SK-N-SH treated with all-trans-retinoic acid at 6 μM for 48 hours (cell line): ENCODE results near the gene UNG.
A peak's percentile ranks its signal among the peaks of the same experiment; 100 is the strongest.

Source experiments
- ATAC-seq: fragments of 200-7000 bp; cut with Tn5 transposase; 3 replicates; pipeline ENCODE4 v1.9.1; 2020; ENCODE audit warnings: mild to moderate bottlenecking, moderate library complexity
- BACH2 ChIP-seq: fragments of 250-450 bp; sonication (Bioruptor Pico); IDR thresholded peaks from 2 replicates; pipeline ENCODE4 v1.9.0; 2021; ENCODE audit warnings: mild to moderate bottlenecking, borderline replicate concordance
- CREB5 ChIP-seq: fragments of 250-450 bp; sonication (Bioruptor Pico); IDR thresholded peaks from 2 replicates; pipeline ENCODE4 v1.5.1; 2020; ENCODE audit warnings: low read depth, mild to moderate bottlenecking, moderate library complexity
- CSDC2 ChIP-seq: fragments of 250-450 bp; sonication (Bioruptor Pico); IDR thresholded peaks from 2 replicates; pipeline ENCODE4 v1.5.0; 2020; ENCODE audit warnings: mild to moderate bottlenecking, moderate library complexity
- ESRRG ChIP-seq: fragments of 250-450 bp; sonication (Bioruptor Pico); IDR thresholded peaks from 2 replicates; pipeline ENCODE4 v1.6.1; 2021; ENCODE audit warnings: mild to moderate bottlenecking
- GLIS3 ChIP-seq: fragments of 250-450 bp; sonication (Bioruptor Pico); IDR thresholded peaks from 2 replicates; pipeline ENCODE4 v1.5.0; 2020; ENCODE audit warnings: mild to moderate bottlenecking, moderate library complexity
- ISL1 ChIP-seq: fragments of 250-450 bp; sonication (Bioruptor Pico); IDR thresholded peaks from 2 replicates; pipeline ENCODE4 v2.1.2; 2022; ENCODE audit warnings: mild to moderate bottlenecking, moderate library complexity
- OSR1 ChIP-seq: fragments of 250-450 bp; sonication (Bioruptor Pico); IDR thresholded peaks from 2 replicates; pipeline ENCODE4 v1.8.0; 2022; ENCODE audit warnings: moderate library complexity, mild to moderate bottlenecking, inconsistent platforms
- PATZ1 ChIP-seq: fragments of 250-450 bp; sonication (Bioruptor Pico); IDR thresholded peaks from 2 replicates; pipeline ENCODE4 v1.8.0; 2020; ENCODE audit warnings: mild to moderate bottlenecking, moderate library complexity, borderline replicate concordance
- PPARA ChIP-seq: fragments of 250-450 bp; sonication (Bioruptor Pico); IDR thresholded peaks from 2 replicates; pipeline ENCODE4 v1.5.0; 2020; ENCODE audit warnings: mild to moderate bottlenecking, borderline replicate concordance
- RARB ChIP-seq: fragments of 250-450 bp; sonication (Bioruptor Pico); IDR thresholded peaks from 2 replicates; pipeline ENCODE4 v1.8.0; 2021; ENCODE audit warnings: mild to moderate bottlenecking, moderate library complexity
- SNAI2 ChIP-seq: fragments of 250-450 bp; sonication (Bioruptor Pico); IDR thresholded peaks from 2 replicates; pipeline ENCODE4 v1.5.0; 2020; ENCODE audit warnings: mild to moderate bottlenecking, moderate library complexity
- TOX ChIP-seq: fragments of 250-450 bp; sonication (Bioruptor Pico); IDR thresholded peaks from 2 replicates; pipeline ENCODE4 v1.8.0; 2021; ENCODE audit warnings: mild to moderate bottlenecking, moderate library complexity, borderline replicate concordance
- TSHZ2 ChIP-seq: fragments of 250-450 bp; sonication (Bioruptor Pico); IDR thresholded peaks from 2 replicates; pipeline ENCODE4 v1.5.0; 2020; ENCODE audit warnings: mild to moderate bottlenecking, moderate library complexity
- ZC3H10 ChIP-seq: fragments of 250-450 bp; sonication (Bioruptor Pico); IDR thresholded peaks from 2 replicates; pipeline ENCODE4 v1.5.1; 2021; ENCODE audit warnings: mild to moderate bottlenecking, moderate library complexity
- ZFP3 ChIP-seq: fragments of 250-450 bp; sonication (Bioruptor Pico); IDR thresholded peaks from 2 replicates; pipeline ENCODE4 v1.5.0; 2020; ENCODE audit warnings: mild to moderate bottlenecking, moderate library complexity
- ZFP30 ChIP-seq: fragments of 450-650 bp; formaldehyde crosslinking; IDR thresholded peaks from 2 replicates; pipeline ENCODE4 v1.5.0; 2022; ENCODE audit warnings: mild to moderate bottlenecking, moderate library complexity
- ZNF565 ChIP-seq: fragments of 450-650 bp; formaldehyde crosslinking; conservative IDR thresholded peaks from 2 replicates; pipeline ENCODE4 v1.5.0; 2020; ENCODE audit warnings: low read depth, mild to moderate bottlenecking, moderate library complexity
- ZNF70 ChIP-seq: fragments of 450-650 bp; formaldehyde crosslinking; IDR thresholded peaks from 2 replicates; pipeline ENCODE4 v1.5.0; 2020; ENCODE audit warnings: mild to moderate bottlenecking, moderate library complexity
- ZNF8 ChIP-seq: fragments of 450-650 bp; formaldehyde crosslinking; IDR thresholded peaks from 2 replicates; pipeline ENCODE4 v1.5.0; 2020; ENCODE audit warnings: mild to moderate bottlenecking, moderate library complexity
- TF ChIP-seq, protein P1 (sequence below): fragments of 250-450 bp; sonication (Bioruptor Pico); IDR thresholded peaks from 2 replicates; pipeline ENCODE4 v1.5.1; 2021; ENCODE audit warnings: mild to moderate bottlenecking, moderate library complexity

UNG gene

DNA sequence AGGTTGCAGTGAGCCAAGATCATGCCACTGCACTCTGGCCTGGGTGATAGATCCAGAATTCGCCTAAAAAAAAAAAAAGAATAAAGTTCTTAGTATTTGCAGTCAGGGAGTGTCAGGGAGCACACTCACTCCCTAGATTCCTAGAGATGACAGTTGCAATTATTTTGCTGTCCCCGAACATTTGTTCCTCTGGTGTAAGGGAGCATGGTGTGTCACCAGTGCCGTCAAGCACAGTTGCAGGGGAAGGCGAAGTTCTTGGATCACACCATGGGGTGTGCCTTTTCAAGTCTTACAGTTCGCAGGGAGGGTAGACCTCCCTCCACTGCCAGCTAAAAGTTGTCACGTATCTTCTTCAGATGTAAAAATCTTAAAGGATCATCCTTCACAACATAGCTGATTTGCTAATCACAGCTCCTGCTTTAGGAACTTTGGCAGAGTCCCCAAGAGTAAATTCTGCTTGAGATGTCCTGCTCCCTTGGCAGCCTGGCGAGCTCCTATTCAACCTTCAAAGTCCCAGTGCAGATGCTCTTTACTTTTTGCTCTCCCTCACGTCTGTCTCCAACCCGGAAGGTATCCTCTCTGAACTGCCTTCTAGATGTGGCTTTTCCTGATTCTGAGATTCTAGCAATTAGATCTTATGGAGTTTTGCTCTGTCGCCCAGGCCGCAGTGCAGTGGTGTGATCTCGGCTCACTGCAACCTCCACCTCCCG is 30.3 kb downstream of the UNG start:
- ATAC-seq: no peak

DNA sequence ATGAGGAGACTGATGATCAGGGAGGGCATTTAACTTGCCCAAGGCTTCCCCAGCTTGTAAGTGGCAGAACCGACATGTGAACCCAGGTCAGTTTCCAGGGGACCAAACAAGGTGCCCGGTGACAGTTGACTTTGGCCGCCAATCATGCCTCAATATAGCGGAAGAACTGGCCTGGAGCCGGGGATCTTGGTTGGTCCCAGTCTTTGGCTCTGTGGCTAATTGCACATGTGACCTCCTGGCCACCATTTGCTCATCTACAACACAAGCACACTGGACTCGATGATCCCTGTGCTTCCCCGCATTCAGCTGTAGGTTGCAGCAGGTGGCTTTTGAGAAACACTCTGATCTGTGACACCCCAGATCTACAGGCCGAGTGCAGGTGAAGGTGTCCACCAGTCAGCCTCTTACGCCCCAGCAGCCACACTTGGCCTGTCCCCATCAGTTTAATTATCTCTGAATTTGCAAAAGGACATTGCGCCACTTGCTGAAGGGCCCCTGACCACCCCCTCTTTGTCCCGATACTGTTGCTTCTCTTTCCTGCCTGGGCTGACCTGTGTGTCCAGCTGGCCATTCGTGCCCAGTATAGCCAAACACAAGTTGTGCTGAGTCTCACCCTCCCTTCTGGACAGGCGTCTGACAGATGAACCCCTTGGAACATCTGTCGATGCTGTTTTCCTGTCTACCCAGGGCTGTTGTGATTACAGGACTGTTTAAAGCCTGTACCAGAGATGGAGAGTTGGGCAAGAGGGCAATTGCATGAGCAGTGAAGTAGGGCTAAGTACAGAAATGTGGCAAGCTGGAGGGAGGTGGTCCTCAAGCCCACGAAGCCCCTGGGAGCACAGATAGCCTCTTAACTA is 33.1 kb downstream of the UNG start:
- ATAC-seq: peak; percentile 28; the same call in 2 of the 3 replicates
- TF ChIP-seq ZC3H10 (no peak), ISL1 (CRISPR knock-in tag) (no peak), TOX (CRISPR knock-in tag) (no peak), PATZ1 (no peak), OSR1 (CRISPR knock-in tag) (no peak), CSDC2 (CRISPR knock-in tag) (no peak), ESRRG (CRISPR knock-in tag) (no peak), BACH2 (CRISPR knock-in tag) (no peak), ZNF565 (CRISPR knock-in tag) (no peak), PPARA (CRISPR knock-in tag) (no peak), TSHZ2 (CRISPR knock-in tag) (no peak), ZFP3 (CRISPR knock-in tag) (no peak), CREB5 (CRISPR knock-in tag) (no peak), RARB (CRISPR knock-in tag) (no peak), ZNF70 (CRISPR knock-in tag) (no peak)
- TF ChIP-seq, protein P1, sequence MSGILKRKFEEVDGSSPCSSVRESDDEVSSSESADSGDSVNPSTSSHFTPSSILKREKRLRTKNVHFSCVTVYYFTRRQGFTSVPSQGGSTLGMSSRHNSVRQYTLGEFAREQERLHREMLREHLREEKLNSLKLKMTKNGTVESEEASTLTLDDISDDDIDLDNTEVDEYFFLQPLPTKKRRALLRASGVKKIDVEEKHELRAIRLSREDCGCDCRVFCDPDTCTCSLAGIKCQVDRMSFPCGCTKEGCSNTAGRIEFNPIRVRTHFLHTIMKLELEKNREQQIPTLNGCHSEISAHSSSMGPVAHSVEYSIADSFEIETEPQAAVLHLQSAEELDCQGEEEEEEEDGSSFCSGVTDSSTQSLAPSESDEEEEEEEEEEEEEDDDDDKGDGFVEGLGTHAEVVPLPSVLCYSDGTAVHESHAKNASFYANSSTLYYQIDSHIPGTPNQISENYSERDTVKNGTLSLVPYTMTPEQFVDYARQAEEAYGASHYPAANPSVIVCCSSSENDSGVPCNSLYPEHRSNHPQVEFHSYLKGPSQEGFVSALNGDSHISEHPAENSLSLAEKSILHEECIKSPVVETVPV (CRISPR knock-in tag): no peak

More for the DNA sequence above, 30.3 kb downstream of the UNG start:
- TF ChIP-seq ZNF565 (CRISPR knock-in tag) (no peak), ZFP3 (CRISPR knock-in tag) (peak; percentile 95), TOX (CRISPR knock-in tag) (no peak), SNAI2 (no peak), ZFP30 (CRISPR knock-in tag) (no peak), ISL1 (CRISPR knock-in tag) (no peak), OSR1 (CRISPR knock-in tag) (no peak)

- peak; percentile 53 for ATAC-seq
- TF ChIP-seq CREB5 (CRISPR knock-in tag): no peak
- no peak for TF ChIP-seq ZNF8 (CRISPR knock-in tag)
- TF ChIP-seq RARB (CRISPR knock-in tag): no peak
- no peak for TF ChIP-seq ZFP30 (CRISPR knock-in tag)
- no peak for TF ChIP-seq ZC3H10
- TF ChIP-seq PPARA (CRISPR knock-in tag): no peak
- no peak for TF ChIP-seq CSDC2 (CRISPR knock-in tag)
- TF ChIP-seq ZNF70 (CRISPR knock-in tag): no peak
- TF ChIP-seq SNAI2: no peak
- TF ChIP-seq BACH2 (CRISPR knock-in tag): no peak
- TF ChIP-seq TOX (CRISPR knock-in tag): no peak
- no peak for TF ChIP-seq GLIS3 (CRISPR knock-in tag)
- TF ChIP-seq PATZ1: no peak
Observed at GRCh38 chr12:109131154-109132050, 34.0 kb downstream of the UNG start.
